SU-DHL-6 (cell line): ENCODE results near the gene MAP2K2.

Experiments used
- H2AFZ ChIP-seq: fragments of 200-600 bp; sonication (generic); 2 replicates; pipeline ENCODE4 v1.6.1; 2014; ENCODE audit warnings: low read depth, mild to moderate bottlenecking, moderate library complexity, mixed read lengths, antibody characterized with exemption, low read length; ENCODE audit not compliant: severe bottlenecking
- H3F3A ChIP-seq: fragments of 200-600 bp; shearing (Covaris generic); 2 replicates; pipeline ENCODE4 v1.6.0; 2016; ENCODE audit warnings: antibody characterized with exemption, mild to moderate bottlenecking; ENCODE audit not compliant: insufficient read depth
- H3K27ac ChIP-seq: fragments of 200-600 bp; sonication (generic); 2 replicates; pipeline ENCODE4 v1.5.1; 2016; ENCODE audit warnings: low read depth, mild to moderate bottlenecking, low read length, moderate library complexity, mixed read lengths
- H3K27me3 ChIP-seq: fragments of 200-600 bp; sonication (generic), shearing (Covaris generic); 2 replicates; pipeline ENCODE4 v1.6.0; 2014; ENCODE audit warnings: mild to moderate bottlenecking, low read length
- H3K36me3 ChIP-seq: fragments of 200-600 bp; sonication (generic); 2 replicates; pipeline ENCODE4 v1.6.1; 2014; ENCODE audit warnings: mild to moderate bottlenecking, low read length, mixed read lengths
- H3K4me2 ChIP-seq: fragments of 300-600, 200-600 bp; shearing (Covaris generic), sonication (generic); 2 replicates; pipeline ENCODE4 v1.6.0; 2014; ENCODE audit warnings: low read length, low read depth, mild to moderate bottlenecking; ENCODE audit not compliant: poor library complexity, severe bottlenecking
- H3K4me3 ChIP-seq: fragments of 200-600 bp; sonication (generic); 2 replicates; pipeline ENCODE4 v1.5.1; 2014; ENCODE audit warnings: antibody characterized with exemption, low read length, mild to moderate bottlenecking, mixed read lengths; ENCODE audit not compliant: insufficient read depth, poor library complexity, severe bottlenecking
- H3K79me2 ChIP-seq: fragments of 200-600 bp; sonication (generic); 2 replicates; pipeline ENCODE4 v1.6.1; 2014; ENCODE audit warnings: mild to moderate bottlenecking, low read length, moderate library complexity; ENCODE audit not compliant: insufficient read depth
- H3K9ac ChIP-seq: fragments of 200-600 bp; sonication (generic); 2 replicates; pipeline ENCODE4 v1.7.0; 2014; ENCODE audit warnings: mild to moderate bottlenecking, low read length
- H3K9me2 ChIP-seq: fragments of 200-600 bp; sonication (generic); replicated peaks from 2 replicates; pipeline ENCODE4 v1.6.1; 2014; ENCODE audit warnings: low read length; ENCODE audit not compliant: insufficient read depth
- H3K9me3 ChIP-seq: fragments of 200-600 bp; sonication (generic); 2 replicates; pipeline ENCODE4 v1.6.1; 2014; ENCODE audit warnings: low read length, mixed read lengths; ENCODE audit not compliant: insufficient read depth
- H4K20me1 ChIP-seq: fragments of 200-600 bp; sonication (generic); 2 replicates; pipeline ENCODE4 v1.6.1; 2014; ENCODE audit warnings: low read depth, mild to moderate bottlenecking, antibody characterized with exemption, low read length, moderate library complexity, mixed read lengths
- CTCF ChIP-seq: fragments of 200-600 bp; sonication (generic); IDR thresholded peaks from one replicate; pipeline ENCODE4 v1.5.1; 2017; ENCODE audit warnings: antibody characterized with exemption, mild to moderate bottlenecking, low read length, moderate library complexity; ENCODE audit not compliant: insufficient read depth, poor library complexity, severe bottlenecking
- EZH2phosphoT487 ChIP-seq: fragments of 200-600 bp; sonication (generic), shearing (Covaris generic); conservative IDR thresholded peaks from 2 replicates; pipeline ENCODE4 v1.6.1; 2018; ENCODE audit warnings: mild to moderate bottlenecking, antibody characterized with exemption, low read length, moderate library complexity, mixed read lengths

Gene MAP2K2

GRCh38 chr19:4088975-4089374 is 34.9 kb downstream of the MAP2K2 start:
- Histone ChIP-seq H3F3A (no peaks in the 10 kb centered on the region), H3K9ac (no peak overlapping the region), H2AFZ (no peak overlapping the region), H3K9me2 (no peaks in the 10 kb centered on the region), H4K20me1 (no peaks in the 10 kb centered on the region), H3K79me2 (no peaks in the 10 kb centered on the region), H3K4me2 (no peak overlapping the region), H3K36me3 (no peaks in the 10 kb centered on the region), H3K27me3 (no peaks in the 10 kb centered on the region), H3K27ac (no peak overlapping the region), H3K4me3 (no peak overlapping the region), H3K9me3 (no peaks in the 10 kb centered on the region)
- TF ChIP-seq CTCF (no peak), EZH2phosphoT487 (no peak)

GRCh38 chr19:4087787-4088679 is 35.9 kb downstream of the MAP2K2 start:
- Histone ChIP-seq H4K20me1 (no peaks in the 10 kb centered on the region), H3K27ac (no peak overlapping the region)
- TF ChIP-seq EZH2phosphoT487 = no peak

GRCh38 chr19:4086411-4086867 is 37.5 kb downstream of the MAP2K2 start:
- no peak overlapping the region for H2AFZ ChIP-seq
- H3K4me2 ChIP-seq = no peak overlapping the region
- TF ChIP-seq CTCF (no peak), EZH2phosphoT487 (no peak)
- no peaks in the 10 kb centered on the region for H3F3A ChIP-seq
- H3K27ac ChIP-seq = no peak overlapping the region
- no peak overlapping the region for H3K9ac ChIP-seq
- no peaks in the 10 kb centered on the region for H3K9me2 ChIP-seq
- H3K36me3 ChIP-seq = no peaks in the 10 kb centered on the region
- H3K79me2 ChIP-seq = no peaks in the 10 kb centered on the region
- H3K4me3 ChIP-seq = no peak overlapping the region
- H3K27me3 ChIP-seq = no peaks in the 10 kb centered on the region
- H4K20me1 ChIP-seq = no peaks in the 10 kb centered on the region
- no peaks in the 10 kb centered on the region for H3K9me3 ChIP-seq

More at GRCh38 chr19:4087787-4088679, 35.9 kb downstream of the MAP2K2 start:
- H3K36me3 ChIP-seq = no peaks in the 10 kb centered on the region
- H3F3A ChIP-seq = no peaks in the 10 kb centered on the region
- H3K4me2 ChIP-seq = no peak overlapping the region
- no peak overlapping the region for H2AFZ ChIP-seq
- H3K79me2 ChIP-seq = no peaks in the 10 kb centered on the region
- no peaks in the 10 kb centered on the region for H3K9me3 ChIP-seq
- H3K4me3 ChIP-seq = no peak overlapping the region
- no peaks in the 10 kb centered on the region for H3K27me3 ChIP-seq
- H3K9me2 ChIP-seq = no peaks in the 10 kb centered on the region
- no peak overlapping the region for H3K9ac ChIP-seq

- Histone ChIP-seq H2AFZ (no peak overlapping the region), H3K9me2 (no peaks in the 10 kb centered on the region), H3K4me3 (no peak overlapping the region), H3F3A (no peaks in the 10 kb centered on the region), H3K27ac (no peak overlapping the region), H3K27me3 (no peaks in the 10 kb centered on the region), H3K79me2 (no peaks in the 10 kb centered on the region), H3K4me2 (no peak overlapping the region), H3K9me3 (no peaks in the 10 kb centered on the region), H3K36me3 (no peaks in the 10 kb centered on the region), H3K9ac (no peak overlapping the region), H4K20me1 (no peaks in the 10 kb centered on the region)
- TF ChIP-seq CTCF = no peak
Measured at GRCh38 chr19:4084547-4084877, 39.4 kb downstream of the MAP2K2 start.
